Smooth muscle cell (in vitro differentiated cells): ENCODE results near the gene DGKB. TPM values are rescaled to one million over a fixed set of nuclear protein-coding genes. Genes with fewer than 3 reads are reported as not detected.

Source experiments
- DNase-seq: peaks from one replicate; lab custom pipeline; 2025; ENCODE audit not compliant: unreplicated experiment; lab: John Stamatoyannopoulos, UW
- H2AFZ ChIP-seq: fragments of 200-600 bp; sonication (generic); 2 replicates; pipeline ENCODE4 v1.6.0; 2016; ENCODE audit warnings: antibody characterized with exemption, low read depth, mild to moderate bottlenecking
- H3F3A ChIP-seq: fragments of 200-600 bp; sonication (generic); 2 replicates; pipeline ENCODE4 v1.6.0; 2017; ENCODE audit warnings: antibody characterized with exemption, low read depth
- H3K27ac ChIP-seq: fragments of 200-600 bp; sonication (generic); 2 replicates; pipeline ENCODE4 v1.5.1; 2016; ENCODE audit warnings: low read depth, mild to moderate bottlenecking
- H3K27me3 ChIP-seq: fragments of 200-600 bp; sonication (generic); 2 replicates; pipeline ENCODE4 v1.6.1; 2016; ENCODE audit warnings: low read depth, mild to moderate bottlenecking
- H3K36me3 ChIP-seq: fragments of 200-600 bp; sonication (generic); 2 replicates; pipeline ENCODE4 v1.5.1; 2016; ENCODE audit warnings: low read depth
- H3K4me1 ChIP-seq: fragments of 200-600 bp; sonication (generic); 2 replicates; pipeline ENCODE4 v1.5.1; 2016; ENCODE audit warnings: low read depth
- H3K4me2 ChIP-seq: fragments of 200-600 bp; sonication (generic); 2 replicates; pipeline ENCODE4 v1.6.0; 2016; ENCODE audit warnings: mild to moderate bottlenecking
- H3K4me3 ChIP-seq: fragments of 200-600 bp; sonication (generic); 2 replicates; pipeline ENCODE4 v1.5.1; 2016; ENCODE audit warnings: mild to moderate bottlenecking
- H3K79me2 ChIP-seq: fragments of 200-600 bp; sonication (generic); 2 replicates; pipeline ENCODE4 v1.6.0; 2016; ENCODE audit warnings: low read depth, mild to moderate bottlenecking
- H3K9ac ChIP-seq: fragments of 200-600 bp; sonication (generic); 2 replicates; pipeline ENCODE4 v1.6.0; 2016; ENCODE audit warnings: low read depth
- H3K9me3 ChIP-seq: fragments of 200-600 bp; sonication (generic); replicated peaks from 2 replicates; pipeline ENCODE4 v1.5.1; 2016; ENCODE audit warnings: low read depth
- H4K20me1 ChIP-seq: fragments of 200-600 bp; sonication (generic); 2 replicates; pipeline ENCODE4 v1.6.0; 2016; ENCODE audit warnings: low read depth
- CTCF ChIP-seq: fragments of 200-600 bp; sonication (generic); IDR thresholded peaks from 2 replicates; pipeline ENCODE4 v1.5.1; 2017; ENCODE audit warnings: borderline replicate concordance, mild to moderate bottlenecking, antibody characterized with exemption; ENCODE audit not compliant: insufficient read depth, poor library complexity, severe bottlenecking
- WGBS: methylation state at CpG from one replicate; pipeline ENCODE4 v1.1.7; 2016; ENCODE audit warnings: low lambda C conversion rate; 5-methylcytosine and 5-hydroxymethylcytosine counted together
- polyA plus RNA-seq: library from polyadenylated mRNA; unstranded; fragments of >200 nt; fragmentation: Nextera tagmentation; extraction: Ambion mirVana; gene quantifications from 2 replicates; pipeline ENCODE4 v1.2.1, GENCODE V29; 2016
- total RNA-seq: library from RNA; depleted of rRNA; stranded (reverse); fragments of >200 nt; gene quantifications from 2 replicates; pipeline ENCODE4 v1.2.3, GENCODE V29; 2014

The DGKB gene
- total and polyA plus RNA-seq, 2 experiments from 2014 or later = not detected

- Histone ChIP-seq H3K9me3 (no peaks in the 10 kb centered on the region), H4K20me1 (no peaks in the 10 kb centered on the region), H3K4me3 (no peak overlapping the region), H2AFZ (no peak overlapping the region), H3K27ac (no peak overlapping the region), H3K79me2 (no peaks in the 10 kb centered on the region), H3K36me3 (no peaks in the 10 kb centered on the region), H3K4me1 (no peaks in the 10 kb centered on the region), H3K4me2 (no peak overlapping the region), H3F3A (no peaks in the 10 kb centered on the region), H3K27me3 (no peaks in the 10 kb centered on the region), H3K9ac (no peak overlapping the region)
- TF ChIP-seq CTCF = no peak
- 94% methylated on average over 2 of the region's 2 CpGs for WGBS
- DNase-seq = no peak
These were observed 507.8 kb downstream of the DGKB start for GRCh38 chr7:14394786-14395185.

DNA sequence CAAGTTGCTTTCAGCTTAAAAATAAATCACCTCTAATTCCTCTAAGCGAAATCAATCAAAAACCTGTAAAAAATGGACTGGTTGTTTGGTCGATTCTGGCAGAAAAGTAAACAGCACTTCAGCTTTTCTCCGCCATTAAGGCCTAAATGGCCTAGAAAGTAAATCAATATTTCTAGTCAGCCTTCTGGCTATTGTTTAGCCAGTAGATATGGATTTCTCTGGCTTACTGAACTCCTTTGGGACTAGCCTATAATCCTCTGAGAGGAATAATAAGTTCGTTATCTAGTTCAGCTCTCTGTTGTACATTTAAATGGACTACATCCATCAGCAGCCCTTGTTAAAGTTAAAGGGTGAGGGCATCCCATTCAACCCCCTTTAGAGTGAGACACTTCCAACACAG lies 513.0 kb downstream of the DGKB start:
- H3K79me2 ChIP-seq = no peaks in the 10 kb centered on the region
- no peaks in the 10 kb centered on the region for H4K20me1 ChIP-seq
- no peaks in the 10 kb centered on the region for H3K27me3 ChIP-seq
- H3K9ac ChIP-seq = no peak overlapping the region
- H3K27ac ChIP-seq = no peak overlapping the region
- H3K4me3 ChIP-seq = no peak overlapping the region
- no peak overlapping the region for H2AFZ ChIP-seq
- H3K4me1 ChIP-seq = peaks cover 10% of the 10 kb centered on the region
- WGBS = 55% methylated on average over 4 of the region's 4 CpGs
- no peak for DNase-seq
- TF ChIP-seq CTCF = no peak
- no peaks in the 10 kb centered on the region for H3K36me3 ChIP-seq
- H3K4me2 ChIP-seq = no peak overlapping the region
- no peaks in the 10 kb centered on the region for H3F3A ChIP-seq
- H3K9me3 ChIP-seq = no peaks in the 10 kb centered on the region

GRCh38 chr7:14389181-14389591 lies 513.4 kb downstream of the DGKB start:
- 81% methylated on average over 5 of the region's 5 CpGs for WGBS
- Histone ChIP-seq H3K9me3 (no peaks in the 10 kb centered on the region), H3K4me1 (peaks cover 10% of the 10 kb centered on the region), H3K27ac (no peak overlapping the region), H3K9ac (no peak overlapping the region), H3K4me3 (no peak overlapping the region), H3K4me2 (no peak overlapping the region), H2AFZ (no peak overlapping the region), H3K27me3 (no peaks in the 10 kb centered on the region), H4K20me1 (no peaks in the 10 kb centered on the region), H3K36me3 (no peaks in the 10 kb centered on the region), H3K79me2 (no peaks in the 10 kb centered on the region), H3F3A (no peaks in the 10 kb centered on the region)
- no peak for TF ChIP-seq CTCF
- no peak for DNase-seq

GRCh38 chr7:14385074-14385473 lies 517.5 kb downstream of the DGKB start:
- Histone ChIP-seq H3K4me1 (peaks cover 10% of the 10 kb centered on the region), H3K27me3 (no peaks in the 10 kb centered on the region), H3K27ac (no peak overlapping the region), H2AFZ (no peak overlapping the region), H3K9me3 (no peaks in the 10 kb centered on the region), H3K4me3 (no peak overlapping the region), H4K20me1 (no peaks in the 10 kb centered on the region), H3K9ac (no peak overlapping the region), H3K36me3 (no peaks in the 10 kb centered on the region), H3F3A (no peaks in the 10 kb centered on the region), H3K79me2 (no peaks in the 10 kb centered on the region), H3K4me2 (no peak overlapping the region)
- no peak for TF ChIP-seq CTCF
- 94% methylated on average over 3 of the region's 3 CpGs for WGBS
- DNase-seq = no peak
